ENCODE data around the gene BLCAP.
"Not testable (repeated sequence)": the region's sequence is repeated elsewhere in the genome, so short reads cannot be mapped to it uniquely, and the experiment has no call there.

Gene BLCAP

GRCh38 chr20:37516811-37517750 is 10.6 kb downstream of the BLCAP start:
- no peak for DNase-seq (ENCODE audit: low read depth in 2 of 2)

DNA sequence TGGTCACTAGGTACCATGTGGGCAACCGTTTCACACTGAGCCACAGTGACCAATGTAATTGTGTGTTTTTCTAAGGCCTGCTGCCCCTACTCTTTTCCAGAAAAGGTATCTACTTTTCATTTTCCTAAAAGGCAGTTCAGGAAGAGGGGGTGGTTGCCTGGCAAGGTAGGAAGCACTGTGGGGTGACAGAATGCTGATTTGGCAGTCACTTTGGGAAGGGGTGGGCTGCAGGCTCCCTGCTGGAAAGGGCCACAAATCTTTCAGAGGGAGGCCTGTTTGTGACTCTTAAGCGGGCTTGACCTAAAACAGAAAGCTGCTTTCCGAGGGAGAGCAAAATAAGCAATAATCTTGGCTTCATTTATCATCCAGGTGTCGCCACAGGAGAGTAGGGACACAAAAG is 11.8 kb downstream of the BLCAP start:
- DNase-seq (ENCODE audit: low read depth in 2 of 2) = no peak

DNA sequence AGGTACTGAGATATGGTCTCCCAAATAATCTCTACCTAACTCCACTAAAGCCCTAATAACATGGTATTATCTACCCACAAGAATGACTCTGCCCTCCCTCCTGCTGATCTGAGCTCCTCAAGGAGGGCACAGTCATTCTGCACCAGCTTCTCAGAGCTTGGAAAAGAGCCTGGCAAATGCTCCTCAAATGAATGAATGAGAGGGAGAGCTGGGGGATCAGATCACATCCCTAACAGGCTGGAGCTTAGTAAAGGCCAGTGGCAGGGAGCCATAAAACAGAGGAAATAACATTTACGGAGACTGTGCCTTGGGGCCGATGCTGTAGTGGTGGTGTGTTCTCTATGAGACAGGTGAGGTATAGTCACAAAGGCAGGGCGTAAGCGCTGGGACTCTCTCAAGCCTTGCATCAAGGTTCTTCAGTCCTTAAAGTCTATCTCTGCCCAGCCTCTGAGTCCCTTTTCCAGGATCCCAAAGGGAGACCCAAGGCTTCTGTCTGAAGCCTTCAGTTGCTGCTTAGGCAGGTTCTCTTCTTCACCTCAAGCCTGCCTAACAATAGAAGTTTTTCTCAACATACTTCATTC is 13.8 kb downstream of the BLCAP start:
- DNase-seq (ENCODE audit: low read depth in 2 of 2) = no peak

- no peak for DNase-seq (ENCODE audit: low read depth in 2 of 2)
Measured at GRCh38 chr20:37511610-37512275, 15.9 kb downstream of the BLCAP start.

DNA sequence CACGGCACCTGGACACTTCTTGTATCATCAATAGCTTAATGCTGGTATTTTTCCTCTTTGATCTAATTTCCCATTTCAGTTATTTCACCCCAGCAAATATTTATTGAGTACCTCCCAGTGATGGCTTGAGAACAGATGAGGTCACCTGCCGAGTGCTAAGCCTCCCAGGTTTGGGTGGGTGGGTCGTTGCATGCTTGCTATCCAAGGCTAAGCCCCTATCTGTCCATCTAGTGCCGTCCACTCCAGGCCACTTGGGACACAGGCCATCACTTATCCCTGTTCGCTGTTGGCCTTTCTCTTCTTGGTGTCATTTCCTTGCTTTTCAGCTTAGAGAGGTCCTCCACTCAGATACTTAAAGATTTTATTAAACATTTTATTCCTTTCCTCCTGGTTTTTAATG is 17.4 kb downstream of the BLCAP start:
- DNase-seq (ENCODE audit: low read depth in 2 of 2) = no peak

- no peak for DNase-seq (ENCODE audit: low read depth in 2 of 2)
Measured at GRCh38 chr20:37506152-37506725, 21.4 kb downstream of the BLCAP start.

- DNase-seq (ENCODE audit: low read depth in 2 of 2) = no peak
Measured at GRCh38 chr20:37505263-37506151, 22.2 kb downstream of the BLCAP start.

DNA sequence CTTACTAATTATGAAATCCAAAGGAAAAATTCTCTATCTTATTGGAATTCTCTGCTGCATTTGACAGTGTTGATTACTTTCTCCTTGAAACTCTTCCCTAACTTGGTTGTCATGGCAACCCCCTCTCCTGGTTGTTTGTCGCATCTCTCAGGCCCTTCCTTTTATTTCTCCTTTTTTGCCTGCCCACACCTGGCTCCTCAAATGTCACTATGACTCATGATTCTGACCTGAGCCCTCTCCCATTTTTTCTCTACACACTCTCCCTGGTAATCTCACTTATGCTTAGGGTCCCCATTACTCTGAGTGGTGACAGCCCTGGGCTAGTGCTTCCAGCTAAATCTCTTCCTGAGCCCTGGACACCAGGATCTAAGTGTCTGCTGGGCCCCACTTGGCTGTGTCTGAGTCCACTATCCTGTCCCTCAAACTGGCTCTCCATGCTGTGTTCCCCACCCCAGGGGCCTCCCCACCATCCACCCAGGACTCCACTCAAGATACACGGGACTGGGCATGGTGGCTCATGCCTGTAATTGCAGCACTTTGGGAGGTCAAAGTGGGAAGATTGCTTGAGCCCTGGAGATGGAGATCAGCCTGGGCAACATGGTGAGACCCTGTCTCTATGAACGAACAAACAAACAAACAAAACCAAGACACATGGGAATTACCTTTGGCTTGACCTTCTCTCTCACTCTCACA is 23.1 kb downstream of the BLCAP start:
- no peak for DNase-seq (ENCODE audit: low read depth in 2 of 2)

DNA sequence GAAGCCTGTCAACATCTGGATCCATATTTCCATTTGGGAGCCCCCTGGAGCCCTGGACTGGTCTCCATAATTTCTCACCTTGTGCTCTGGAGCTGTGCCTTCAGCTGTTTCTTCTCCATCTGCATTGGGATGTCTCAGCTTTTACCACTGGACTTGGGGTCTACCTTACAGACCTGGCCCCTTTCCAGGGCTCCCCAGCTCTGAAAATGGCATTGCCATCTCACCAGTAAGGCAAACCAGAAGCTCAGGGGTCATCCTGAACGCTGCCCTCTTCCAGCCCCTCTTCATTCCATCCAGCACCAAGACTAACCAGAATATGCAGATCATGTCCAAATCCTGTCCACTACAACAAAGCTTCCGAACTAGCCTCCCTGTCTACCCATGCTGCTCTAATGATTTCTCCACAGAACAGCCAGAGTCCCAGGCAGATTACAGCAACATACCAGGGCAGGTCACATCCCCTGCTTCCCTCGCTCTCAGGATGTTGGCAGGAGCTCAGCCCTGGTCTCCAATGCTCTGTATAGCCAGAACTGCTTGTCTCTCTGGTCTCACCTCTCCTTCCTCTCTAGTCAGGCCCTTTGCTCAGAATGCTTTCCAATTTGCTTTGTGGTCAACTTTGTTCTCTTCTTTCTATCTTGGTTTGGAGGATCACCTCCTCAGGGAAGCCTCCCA is 24.3 kb downstream of the BLCAP start:
- no peak for DNase-seq (ENCODE audit: low read depth in 2 of 2)

DNA sequence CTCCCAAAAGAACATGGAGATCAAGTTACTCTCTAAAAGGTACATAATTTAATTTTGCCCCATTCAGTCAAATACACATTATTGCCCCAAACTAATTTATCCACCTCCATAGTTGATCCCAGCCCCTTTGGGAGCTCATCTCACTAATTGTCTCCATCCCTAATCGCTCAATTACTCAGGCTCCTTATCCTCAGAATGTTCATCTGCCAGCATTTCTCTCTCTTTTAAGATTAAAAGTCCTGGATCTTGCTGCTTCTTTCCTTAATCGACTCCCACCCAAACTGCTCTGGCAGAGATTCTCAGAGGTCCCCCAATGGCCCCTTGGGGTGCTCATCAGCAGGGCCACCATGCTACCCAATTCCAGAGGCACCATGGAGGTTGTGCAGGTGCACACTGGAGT is 25.0 kb downstream of the BLCAP start:
- DNase-seq (ENCODE audit: low read depth in 2 of 2) = no peak

DNA sequence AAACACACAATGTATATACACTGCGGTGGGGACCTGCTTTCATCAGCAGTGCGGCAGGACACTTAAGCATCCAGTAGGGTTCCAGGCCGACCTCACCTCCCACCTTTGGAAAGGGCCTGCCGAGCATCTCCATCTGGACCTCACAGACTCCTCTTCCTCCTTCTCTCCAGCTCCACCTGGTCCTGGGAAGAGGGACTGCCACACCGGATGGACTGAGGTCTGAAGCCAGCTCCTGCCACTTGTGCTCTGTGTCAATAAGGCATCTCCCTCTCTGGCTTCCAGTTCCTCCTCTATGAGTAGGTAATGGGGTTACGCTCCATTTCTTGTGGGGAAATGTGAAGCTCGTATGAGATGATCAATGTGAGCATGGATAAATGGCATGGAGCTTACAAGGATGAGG is 25.7 kb downstream of the BLCAP start:
- DNase-seq (ENCODE audit: low read depth in 2 of 2) = no peak

- no peak for DNase-seq (ENCODE audit: low read depth in 2 of 2)
Measured at GRCh38 chr20:37500311-37500710, 27.4 kb downstream of the BLCAP start.

GRCh38 chr20:37498066-37498665 is 29.5 kb downstream of the BLCAP start:
- no peak for DNase-seq (ENCODE audit: low read depth in 2 of 2)

DNA sequence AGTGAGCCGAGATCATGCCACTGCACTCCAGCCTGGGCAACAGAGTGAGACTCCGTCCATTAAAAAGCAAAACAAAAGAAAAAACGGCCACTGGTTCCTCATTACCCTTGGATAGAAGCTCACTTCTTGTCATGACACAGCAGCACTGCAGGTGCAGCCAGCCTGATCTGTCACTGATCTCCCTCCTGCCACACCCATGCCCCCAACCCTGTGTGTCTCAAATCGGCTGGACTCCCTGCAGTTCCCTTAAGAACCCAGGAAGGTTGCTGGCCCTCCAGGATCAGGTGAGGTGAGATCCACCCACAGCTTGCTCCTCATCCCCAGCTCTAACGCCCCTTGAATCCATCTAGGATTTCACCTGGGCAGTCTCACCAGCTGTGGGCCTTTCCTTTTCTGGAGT is 32.9 kb downstream of the BLCAP start:
- no peak for DNase-seq (ENCODE audit: low read depth in 2 of 2)

GRCh38 chr20:37494301-37494700 is 33.4 kb downstream of the BLCAP start:
- DNase-seq (ENCODE audit: low read depth in 2 of 2) = no peak

- no peak for DNase-seq (ENCODE audit: low read depth in 2 of 2)
Measured at GRCh38 chr20:37492945-37493344, 34.7 kb downstream of the BLCAP start.

GRCh38 chr20:37492096-37492625 is 35.5 kb downstream of the BLCAP start:
- DNase-seq (ENCODE audit: low read depth in 2 of 2) = no peak

- no peak for DNase-seq (ENCODE audit: low read depth in 2 of 2)
Measured at GRCh38 chr20:37490663-37491350, 36.9 kb downstream of the BLCAP start.

GRCh38 chr20:37486209-37486608 is 41.5 kb downstream of the BLCAP start:
- DNase-seq (ENCODE audit: low read depth in 2 of 2) = not testable (repeated sequence)
